Urothelium cell line (cell line): ENCODE measurements around the gene DNAH14.
"Not testable (repeated sequence)": the region's sequence is repeated elsewhere in the genome, so short reads cannot be mapped to it uniquely, and the experiment has no call there.

ENCODE experiments used
- DNase-seq: peaks from one replicate; pipeline ENCODE4 v3.0.0; 2011; ENCODE audit warnings: low spot score, mixed read lengths
- FAIRE-seq: peaks from 2 replicates; lab custom pipeline; 2011; peaks lifted over from hg19 to GRCh38; lab: Jason Lieb, UNC

The DNAH14 gene

DNA sequence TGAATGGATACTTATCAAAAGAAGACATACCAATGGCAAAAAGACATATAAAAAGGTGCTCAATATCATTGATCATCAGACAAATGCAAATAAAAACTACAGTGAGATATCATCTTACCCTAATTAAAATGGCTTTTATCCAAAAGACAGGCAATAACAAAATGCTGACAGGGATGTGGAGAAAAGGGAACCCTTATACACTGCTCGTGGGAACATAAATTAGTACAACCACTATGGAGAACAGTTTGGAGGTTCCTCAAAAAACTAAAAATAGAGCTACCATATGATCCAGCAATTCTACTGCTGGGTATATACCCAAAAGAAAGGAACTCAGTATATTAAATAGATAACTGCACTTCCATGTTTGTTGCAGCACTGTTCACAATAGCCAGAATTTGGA, 400.5 kb downstream of the DNAH14 start:
- FAIRE-seq, DNase-seq: not testable (repeated sequence)

DNA sequence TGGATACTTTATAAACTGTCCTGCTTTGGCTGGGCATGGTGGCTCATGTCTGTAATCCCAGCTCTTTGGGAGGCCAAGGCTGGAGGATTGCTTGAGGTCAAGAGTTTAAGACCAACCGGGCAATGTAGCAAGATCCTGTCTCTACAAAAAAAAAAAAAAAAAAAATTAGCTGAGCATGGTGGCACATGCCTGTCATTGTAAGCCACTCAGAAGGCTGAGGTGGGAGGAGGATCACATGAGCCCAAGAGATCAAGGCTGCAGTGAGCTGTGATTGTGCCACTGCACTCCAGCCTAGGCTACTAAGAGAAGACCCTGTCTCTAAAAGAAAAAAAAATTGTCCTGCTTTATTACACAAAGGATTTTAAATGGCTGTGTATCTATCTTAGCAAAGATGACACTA, 403.2 kb downstream of the DNAH14 start:
- no peak for DNase-seq
- no peak for FAIRE-seq

DNA sequence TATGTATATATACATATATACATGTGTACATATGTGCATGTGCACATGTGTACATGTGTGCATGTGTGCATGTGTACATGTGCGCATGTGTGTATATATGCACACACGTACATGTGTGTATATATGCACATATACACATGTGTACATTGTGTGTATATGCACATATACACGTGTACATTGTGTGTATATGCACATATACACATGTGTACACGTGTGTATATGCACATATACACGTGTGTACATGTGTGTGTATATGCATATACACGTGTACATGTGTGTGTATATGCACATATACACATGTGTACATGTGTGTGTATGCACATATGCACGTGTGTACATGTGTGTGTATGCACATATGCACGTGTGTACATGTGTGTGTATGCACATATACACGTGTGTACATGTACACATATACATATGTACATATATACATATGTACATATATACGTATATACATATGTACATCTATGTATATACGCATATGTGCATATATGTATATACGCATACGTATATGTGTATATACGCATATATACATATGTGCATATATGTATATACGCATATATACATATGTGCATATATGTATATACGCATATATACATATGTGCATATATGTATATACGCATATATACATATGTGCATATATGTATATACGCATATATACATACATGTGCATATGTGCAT, 405.8 kb downstream of the DNAH14 start:
- DNase-seq = not testable (repeated sequence)
- FAIRE-seq = peak; percentile 100

DNA sequence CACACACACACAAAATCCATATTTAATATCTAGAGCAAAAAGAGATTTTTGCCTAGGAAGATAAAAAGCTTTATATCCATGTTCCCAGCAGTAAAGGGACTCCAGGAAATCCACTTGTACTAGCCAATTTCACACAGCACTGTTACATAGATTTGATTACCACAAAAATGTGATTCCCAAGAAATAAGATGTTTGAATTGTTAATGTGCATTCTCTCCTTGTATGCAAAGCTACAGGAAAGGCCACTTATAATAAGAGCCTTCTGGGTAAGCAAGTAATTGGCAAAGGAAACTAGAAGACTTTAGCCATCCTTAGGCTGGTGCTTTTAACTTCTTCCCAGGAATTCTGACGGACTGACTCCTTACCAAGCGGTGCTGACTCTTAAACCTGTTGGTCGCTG, 409.1 kb downstream of the DNAH14 start:
- FAIRE-seq = no peak

DNA sequence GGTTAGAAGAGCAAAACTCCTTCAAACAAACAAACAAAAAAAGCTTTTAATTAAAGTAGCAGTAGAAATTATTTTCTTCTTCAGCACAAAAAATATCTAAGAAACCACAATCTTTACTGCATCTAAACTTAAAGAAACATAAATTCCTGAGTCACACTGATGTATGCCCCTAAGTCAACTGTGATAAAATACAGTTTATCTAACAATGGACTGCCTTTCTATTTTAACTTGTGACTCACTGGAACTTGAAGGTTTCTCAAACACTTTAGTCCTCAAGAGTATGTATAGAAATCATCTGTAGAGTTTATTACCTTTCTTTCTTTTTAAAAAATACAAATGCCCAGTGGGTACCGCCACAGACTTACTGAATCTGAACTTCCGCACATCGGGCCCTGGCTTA, 412.2 kb downstream of the DNAH14 start:
- FAIRE-seq (no peak), DNase-seq (no peak)

More for the DNA sequence above, 409.1 kb downstream of the DNAH14 start:
- DNase-seq = no peak

DNA sequence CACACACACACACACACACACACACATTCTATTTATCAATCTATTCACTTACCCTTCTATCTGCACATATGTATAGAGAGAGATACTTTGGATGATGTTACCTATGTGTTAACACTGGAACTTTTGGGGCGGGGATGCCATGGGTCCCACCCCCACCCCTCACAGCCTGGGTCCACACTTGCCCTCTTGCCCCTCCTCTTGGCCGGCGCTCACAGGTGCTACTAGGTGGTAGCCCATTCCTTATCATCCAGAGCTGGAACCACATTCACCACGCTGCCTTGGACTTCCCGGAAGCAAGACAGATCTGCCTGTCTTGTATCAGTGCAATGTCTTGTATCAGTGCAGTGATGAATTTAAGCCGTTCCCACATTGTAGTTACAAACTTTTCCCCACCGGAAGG, 413.2 kb downstream of the DNAH14 start:
- no peak for FAIRE-seq
- no peak for DNase-seq

DNA sequence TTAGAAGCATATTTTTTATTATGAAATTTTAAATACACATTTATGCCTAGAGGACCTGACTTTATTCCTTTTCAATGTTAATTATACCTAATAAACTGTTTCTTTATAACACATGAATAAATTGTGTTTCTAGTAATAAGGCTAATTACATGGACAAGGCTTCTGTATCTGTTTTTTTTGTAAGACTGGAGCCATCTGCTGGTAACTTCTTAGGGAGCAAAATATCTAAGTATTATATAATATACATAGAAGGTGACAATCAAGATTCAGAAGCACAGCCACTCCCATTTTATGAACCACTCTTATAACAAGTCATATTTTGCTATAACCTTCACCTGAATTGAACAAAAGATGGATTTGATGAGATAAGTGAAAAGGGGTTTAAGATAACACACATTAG, 414.1 kb downstream of the DNAH14 start:
- no peak for FAIRE-seq

DNA sequence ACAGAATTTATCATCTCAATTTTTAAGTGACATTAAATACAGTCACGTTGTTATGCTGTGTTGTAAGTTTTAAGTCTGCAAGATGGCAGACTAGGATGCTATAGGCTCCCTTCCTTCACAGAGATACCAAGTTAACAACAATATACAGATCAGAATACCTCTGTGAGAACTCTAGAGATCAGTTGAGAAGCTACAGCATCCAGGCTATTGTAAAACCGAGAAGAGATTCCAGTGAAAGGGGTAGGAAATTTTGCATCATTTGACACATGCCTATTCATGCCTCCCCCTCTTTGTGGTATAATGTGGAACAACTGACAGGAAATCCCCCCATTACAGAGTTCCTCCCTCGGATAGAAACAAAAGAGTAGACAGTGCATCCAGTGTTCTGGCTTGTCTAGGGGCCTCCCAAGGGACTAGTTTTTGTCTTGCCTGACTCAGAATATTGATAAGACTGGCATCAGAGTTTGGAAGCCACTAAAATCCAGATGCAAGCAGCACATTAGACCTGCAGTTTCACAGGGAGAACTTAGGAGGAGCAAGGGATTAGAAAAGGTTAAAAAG, 417.7 kb downstream of the DNAH14 start:
- FAIRE-seq = no peak
- DNase-seq = peak; percentile 8

More for the DNA sequence above, 414.1 kb downstream of the DNAH14 start:
- peak; percentile 14 for DNase-seq

DNA sequence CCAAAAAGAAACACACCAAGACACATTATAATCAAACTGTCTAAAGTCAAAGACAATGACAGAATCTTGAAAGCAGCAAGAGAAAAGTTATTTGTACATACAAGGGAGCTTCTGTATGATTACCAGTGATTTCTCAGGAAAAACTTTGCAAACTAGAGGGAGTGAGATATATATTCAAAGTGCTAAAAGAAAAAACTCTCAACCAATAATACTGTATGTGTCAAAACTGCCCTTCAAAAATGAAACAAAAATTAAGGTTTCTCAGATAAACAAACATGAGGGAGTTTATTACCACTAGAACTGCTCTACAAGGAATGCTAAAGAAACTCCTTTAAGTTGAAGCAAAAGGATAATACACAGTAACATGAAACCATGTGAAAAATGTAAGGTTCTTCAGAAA, 418.9 kb downstream of the DNAH14 start:
- FAIRE-seq = no peak
- DNase-seq = no peak

DNA sequence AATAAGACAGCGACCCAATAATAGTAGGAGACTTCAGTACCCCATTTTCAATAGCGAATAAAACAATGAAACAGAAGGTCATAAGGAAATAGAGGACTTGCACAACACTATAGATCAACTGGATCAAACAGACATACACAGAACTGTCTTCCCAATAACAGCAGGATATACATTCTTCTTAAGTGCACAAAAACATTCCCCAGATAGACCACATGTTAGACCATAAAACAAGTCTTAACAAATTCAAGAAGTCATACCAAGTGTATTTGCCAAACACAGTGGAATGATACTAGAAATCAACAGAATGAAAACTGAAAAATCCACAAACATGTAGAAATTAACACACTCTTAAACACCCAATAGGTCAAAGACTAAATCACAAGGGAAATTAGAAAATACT, 420.4 kb downstream of the DNAH14 start:
- DNase-seq (no peak), FAIRE-seq (no peak)

DNA sequence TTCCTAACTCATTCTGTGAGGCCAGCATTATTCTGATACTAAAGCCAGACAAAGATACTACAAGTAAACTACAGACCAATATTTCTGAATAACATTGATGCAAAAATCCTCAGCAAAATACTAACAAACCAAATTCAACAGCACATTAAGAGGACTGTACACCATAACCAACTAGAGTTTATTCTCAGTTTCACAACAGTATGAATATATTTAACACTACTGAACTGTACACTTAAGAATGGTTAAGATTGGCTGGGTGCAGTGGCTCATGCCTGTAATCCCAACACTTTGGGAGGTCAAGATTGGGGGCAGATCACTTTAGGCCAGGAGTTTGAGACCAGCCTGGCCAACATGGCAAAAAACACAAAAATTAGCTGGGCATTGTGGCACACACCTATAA, 421.4 kb downstream of the DNAH14 start:
- FAIRE-seq = no peak
- DNase-seq = no peak

DNA sequence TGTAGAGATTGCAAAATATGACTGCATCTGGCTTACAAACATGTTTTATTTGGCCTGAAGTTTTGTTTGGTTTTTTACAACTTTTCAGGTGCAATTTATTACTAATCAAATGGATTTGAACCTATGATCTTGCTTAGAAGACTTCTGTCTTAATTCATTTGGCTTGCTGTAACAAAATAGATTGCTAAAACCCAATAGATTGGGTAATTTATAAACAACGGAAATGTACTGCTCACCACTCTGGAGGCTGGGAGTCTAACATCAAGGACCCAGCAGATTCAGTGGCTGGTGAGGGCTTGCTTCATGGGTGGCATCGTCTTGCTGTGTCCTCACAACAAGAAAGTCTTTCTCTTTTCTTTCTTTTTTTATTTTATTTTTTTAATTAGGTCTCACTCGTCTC, 425.4 kb downstream of the DNAH14 start:
- no peak for FAIRE-seq
- no peak for DNase-seq

DNA sequence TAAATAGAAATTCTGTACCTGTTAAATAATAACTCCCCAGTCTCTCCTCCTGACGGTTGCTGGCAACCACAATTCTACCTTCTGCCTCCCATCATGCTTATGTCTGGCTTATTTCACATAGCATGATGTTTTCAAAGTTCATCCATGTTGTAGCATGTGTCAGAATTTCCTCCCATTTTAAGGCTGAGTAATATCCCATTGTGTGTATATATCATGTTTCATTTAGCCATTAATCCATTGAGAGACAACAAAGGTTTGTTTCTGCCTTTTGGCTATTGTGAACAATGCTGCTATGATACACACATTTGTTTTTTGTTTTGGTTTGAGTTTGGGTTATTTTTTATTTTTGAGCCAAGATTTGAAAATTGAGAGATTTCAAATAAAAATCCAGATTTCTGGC, 426.4 kb downstream of the DNAH14 start:
- FAIRE-seq (no peak), DNase-seq (no peak)

DNA sequence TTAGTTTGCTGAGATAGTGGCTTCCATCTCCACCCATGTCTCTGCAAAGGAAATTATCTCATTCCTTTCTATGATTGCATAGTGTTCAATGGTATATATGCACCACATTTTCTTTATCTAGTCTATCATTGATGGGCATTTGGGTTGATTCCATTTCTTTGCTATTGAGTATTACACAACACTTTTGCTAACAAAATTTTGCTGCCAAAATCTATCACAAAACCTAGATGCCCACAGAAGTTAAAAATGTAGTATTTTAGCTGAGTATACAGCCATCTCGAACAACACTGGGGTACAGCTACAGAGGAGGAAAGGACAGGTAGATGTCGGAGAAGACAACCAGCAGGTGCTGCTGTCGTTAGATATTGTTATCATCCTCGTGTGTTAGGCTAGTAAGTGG, 430.6 kb downstream of the DNAH14 start:
- FAIRE-seq = no peak
- no peak for DNase-seq

DNA sequence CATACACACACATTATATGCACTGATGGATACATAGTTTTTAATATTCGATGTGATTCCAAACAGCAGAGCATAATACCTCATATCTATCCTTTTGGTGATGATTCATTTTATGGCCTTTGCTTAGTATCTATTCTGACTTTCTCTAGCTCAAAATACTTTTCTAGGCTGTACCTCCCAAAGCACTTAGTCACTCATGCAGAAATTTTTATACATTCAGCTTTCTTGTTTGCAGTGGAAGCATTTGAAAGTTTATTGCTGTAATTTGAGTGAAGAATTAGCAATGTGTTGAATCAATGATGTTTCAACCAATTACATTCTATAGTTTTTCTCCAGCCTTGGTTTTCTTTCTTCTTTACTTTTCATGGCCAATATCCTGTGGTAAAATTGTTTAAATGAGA, 431.7 kb downstream of the DNAH14 start:
- DNase-seq (no peak), FAIRE-seq (no peak)

DNA sequence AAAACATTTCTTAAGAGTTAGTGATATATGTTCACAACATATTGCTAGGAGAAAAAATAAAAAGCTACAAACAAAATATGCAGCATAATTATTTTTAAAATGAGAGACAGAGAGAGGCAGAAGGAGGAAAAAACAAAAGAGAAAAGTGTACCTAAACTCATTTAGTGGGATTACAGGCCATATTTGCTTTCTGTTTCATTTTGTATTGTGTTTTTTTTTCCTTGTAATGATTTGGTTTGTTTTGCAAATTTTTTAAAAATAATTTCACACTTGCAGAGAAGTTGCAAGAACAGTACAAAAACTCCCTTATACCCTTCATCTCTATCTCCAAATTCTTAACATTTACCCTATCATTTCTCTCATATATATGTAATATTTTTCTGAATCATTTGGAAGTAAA, 433.3 kb downstream of the DNAH14 start:
- FAIRE-seq (no peak), DNase-seq (no peak)

DNA sequence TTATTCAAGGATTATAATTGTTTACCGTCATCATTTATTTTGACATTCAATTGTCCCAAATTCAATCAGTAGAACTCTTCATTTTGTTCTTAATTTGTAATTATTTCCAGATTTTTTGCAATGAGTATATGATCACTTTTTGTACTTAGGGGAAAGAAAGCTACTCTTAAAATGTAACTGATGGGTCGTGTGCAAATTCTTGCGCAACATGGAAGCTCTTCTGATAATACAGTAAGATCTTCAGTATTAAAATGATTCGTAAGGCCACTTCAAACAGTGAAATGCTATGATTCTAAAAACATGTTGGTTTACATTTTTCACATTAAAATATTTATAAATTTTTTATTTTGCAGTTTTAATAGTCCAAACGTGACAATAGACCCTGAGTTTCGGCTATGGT, 435.0 kb downstream of the DNAH14 start:
- DNase-seq = no peak
- FAIRE-seq = no peak

DNA sequence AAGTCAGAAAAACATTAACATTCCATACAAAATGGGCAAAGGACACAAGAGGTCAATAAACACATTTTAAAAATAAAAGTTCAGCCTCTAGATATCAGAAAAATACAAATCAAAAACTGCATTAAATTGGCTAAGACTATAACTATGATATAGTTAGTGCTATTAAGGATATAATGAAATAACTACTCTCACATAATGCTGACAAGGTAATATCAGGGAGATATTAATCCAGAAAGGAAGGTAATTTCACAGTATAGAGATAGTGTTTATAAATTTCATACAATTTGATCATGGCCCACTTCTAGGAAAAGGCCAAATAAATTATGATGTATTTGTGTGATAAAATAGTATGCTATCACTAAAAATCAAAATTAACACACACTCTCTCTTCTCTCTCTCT, 436.5 kb downstream of the DNAH14 start:
- no peak for FAIRE-seq
- no peak for DNase-seq

DNA sequence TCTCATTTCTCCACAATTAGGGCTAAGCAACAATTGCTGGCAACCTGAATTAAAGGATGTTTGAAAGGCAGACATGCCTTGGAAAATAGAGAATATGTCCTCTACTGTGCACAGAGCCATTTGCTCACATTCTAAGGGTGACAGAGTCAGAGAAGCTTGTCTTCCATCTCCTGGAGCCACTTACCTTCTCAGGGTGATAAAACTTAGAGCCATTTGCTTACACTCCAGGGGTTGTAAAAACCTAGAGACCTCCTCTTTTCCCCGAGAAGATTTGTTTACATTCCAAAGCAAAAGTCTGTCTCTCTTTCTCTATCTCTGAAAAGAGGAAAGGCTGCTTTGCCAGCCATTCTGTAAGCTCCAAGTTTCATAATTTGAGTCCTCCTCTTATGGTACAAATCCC, 437.1 kb downstream of the DNAH14 start:
- no peak for FAIRE-seq
- DNase-seq = no peak

DNA sequence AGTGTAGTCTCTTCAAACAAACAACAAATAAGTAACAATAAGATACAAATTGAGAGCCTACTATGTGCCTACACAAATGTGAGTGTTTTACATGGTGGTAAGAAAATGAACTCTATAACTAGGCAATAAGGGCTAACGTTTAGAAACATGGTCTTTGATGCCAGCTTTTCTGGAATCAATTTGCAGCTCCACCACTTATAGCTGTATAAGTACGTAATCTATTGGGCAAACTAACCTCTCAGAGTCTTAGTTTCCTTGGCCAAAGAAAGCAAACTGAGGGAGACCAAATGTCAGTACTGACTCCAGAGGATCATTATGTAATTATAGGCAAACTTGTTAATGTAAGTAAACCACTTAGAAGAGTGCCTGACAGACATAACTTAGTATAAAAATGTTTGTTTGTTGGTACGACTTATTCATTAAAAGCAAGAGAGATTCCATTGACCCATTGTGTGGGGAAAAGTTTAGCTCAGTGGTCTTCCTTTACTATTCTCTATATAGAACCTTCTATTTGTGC, 438.6 kb downstream of the DNAH14 start:
- DNase-seq (no peak), FAIRE-seq (no peak)

DNA sequence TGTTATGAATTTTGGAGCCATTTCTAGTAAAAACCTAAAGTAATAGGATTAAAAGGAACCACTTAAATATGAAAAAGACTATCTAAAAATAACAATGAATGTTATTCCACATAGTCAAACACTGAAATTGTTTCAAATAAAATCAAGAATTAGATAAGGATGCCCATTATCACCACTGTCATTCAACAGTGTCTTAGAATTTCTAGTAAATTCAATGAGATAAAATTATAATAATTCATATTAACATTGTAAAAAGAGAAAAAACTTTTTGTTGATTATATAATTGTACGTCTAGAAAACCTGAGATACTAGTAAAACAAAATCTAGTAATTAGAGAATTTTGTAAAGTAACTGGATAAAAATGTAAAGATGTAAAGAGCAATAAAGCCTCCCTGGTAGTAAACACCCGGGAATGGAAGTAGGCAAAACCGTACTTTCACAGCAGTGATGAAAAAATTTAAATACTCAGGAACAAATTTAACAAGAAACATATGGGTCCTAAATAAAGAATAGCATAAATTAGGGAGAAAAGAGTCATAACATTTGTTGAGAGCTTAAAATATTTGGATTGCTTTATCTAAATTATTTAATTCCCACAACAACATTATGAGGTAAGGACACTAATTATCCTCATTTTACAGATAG, 442.0 kb downstream of the DNAH14 start:
- no peak for FAIRE-seq
- no peak for DNase-seq

DNA sequence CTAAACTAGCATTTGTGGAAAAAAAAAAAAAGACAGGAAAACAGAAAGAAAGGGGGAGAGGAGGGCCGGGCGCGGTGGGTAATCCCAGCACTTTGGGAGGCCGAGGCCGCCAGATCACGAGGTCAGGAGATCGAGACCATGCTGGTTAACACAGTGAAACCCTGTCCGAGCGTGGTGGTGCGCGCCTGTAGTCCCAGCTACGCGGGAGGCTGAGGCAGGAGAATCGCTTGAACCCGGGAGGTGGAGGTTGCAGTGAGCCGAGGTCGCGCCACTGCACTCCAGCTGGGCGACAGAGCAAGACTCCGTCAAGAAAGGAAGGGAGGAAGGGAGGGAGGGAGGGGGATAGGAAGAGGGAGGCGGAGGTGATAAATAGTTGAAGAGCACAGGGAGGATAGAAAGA, 443.7 kb downstream of the DNAH14 start:
- FAIRE-seq (no peak), DNase-seq (no peak)
